Stimulated activated naive CD4-positive, alpha-beta T cell (primary cell): Measurements from ENCODE around the gene ITK.

Experiments used
- DNase-seq, 6 experiments: peaks; one replicate each; lab custom pipeline; 2025; lab: John Stamatoyannopoulos, UW

Gene ITK

GRCh38 chr5:157245886-157246285, 65.2 kb downstream of the ITK start:
- no peak for DNase-seq

GRCh38 chr5:157247267-157247666, 66.6 kb downstream of the ITK start:
- DNase-seq: no peak

- peak in 4 of 6 experiments; percentile 37 to 69 (median 64) for DNase-seq
These were observed 68.3 kb downstream of the ITK start for GRCh38 chr5:157248821-157249470.

GRCh38 chr5:157252711-157253465, 72.2 kb downstream of the ITK start:
- peak; percentile 29 to 86 (median 70) for DNase-seq

DNA sequence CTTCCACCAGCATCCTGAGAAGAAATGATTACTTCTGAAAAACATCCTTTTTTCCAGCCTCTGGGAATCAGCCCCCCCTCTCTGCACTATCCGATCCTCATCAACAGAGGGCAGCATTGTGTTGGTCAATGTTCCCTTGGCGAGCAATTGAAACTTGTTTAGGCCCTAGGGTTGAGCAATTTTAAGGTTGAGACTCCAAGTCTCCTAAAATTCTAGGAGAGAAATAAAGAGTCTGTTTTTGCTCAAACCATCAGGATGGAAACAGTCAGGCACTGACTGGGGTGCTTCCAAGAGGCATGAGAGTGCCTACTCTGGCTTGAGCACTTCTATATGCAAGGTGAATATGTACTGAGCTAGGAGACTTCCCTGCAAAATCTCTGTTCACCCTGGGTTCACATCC, 72.9 kb downstream of the ITK start:
- DNase-seq: peak in 1 of 6 experiments; percentile 32

DNA sequence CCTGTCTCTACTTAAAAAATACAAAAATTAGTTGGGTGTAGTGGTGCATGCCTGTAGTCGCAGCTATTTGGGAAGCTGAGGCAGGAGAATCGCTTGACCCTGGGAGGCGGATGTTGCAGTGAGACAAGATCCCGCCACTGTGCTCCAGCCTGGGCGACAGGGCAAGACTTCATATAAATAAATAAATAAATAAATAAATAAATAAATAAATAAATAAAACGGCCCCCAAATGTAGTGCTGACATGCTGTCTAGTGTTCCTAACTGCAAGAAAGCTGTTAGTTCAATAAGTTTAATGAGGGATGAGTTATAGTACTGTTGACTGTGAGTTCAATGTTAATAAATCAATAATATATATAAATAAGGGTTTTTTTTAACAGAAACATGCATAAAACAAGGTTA, 77.8 kb downstream of the ITK start:
- DNase-seq: no peak

- no peak for DNase-seq
These were observed 79.1 kb downstream of the ITK start for GRCh38 chr5:157259699-157260098.

DNA sequence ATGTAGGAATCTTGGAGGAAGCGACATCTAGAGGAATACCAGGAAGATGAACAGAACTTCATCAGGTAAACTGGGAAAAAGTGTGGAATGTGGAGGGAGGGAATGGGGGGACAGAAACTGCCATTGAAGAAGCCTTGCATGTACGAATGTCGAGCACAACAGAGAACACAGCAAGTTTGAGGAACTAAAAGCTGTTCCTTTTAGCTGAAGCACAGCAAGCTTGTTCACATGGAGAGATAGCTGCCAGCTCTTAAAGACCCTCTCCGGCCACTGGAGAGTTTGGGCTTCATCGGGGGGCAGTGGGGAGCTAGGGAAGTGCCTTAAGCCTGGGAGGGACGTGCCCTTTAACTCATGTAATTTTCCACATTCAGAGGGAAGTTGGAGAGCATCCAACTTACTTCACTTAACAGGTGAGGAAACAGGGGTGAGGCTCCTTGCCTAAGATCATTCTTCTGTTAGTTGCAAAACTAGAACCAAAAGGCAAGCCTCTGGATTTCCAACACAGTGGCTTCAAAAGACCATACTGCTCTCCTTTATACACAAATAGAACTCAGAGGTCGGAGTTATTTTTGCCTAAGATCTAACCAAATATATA, 83.0 kb downstream of the ITK start:
- no peak for DNase-seq

GRCh38 chr5:157265714-157266285, 85.2 kb downstream of the ITK start, which contains the start of gene CYFIP2:
Gene CYFIP2, plus strand, starts transcription at chr5:157266123. Its CDS starts 19,239 bp downstream, at chr5:157285362.
- DNase-seq: peak; percentile 78 to 88 (median 82)

GRCh38 chr5:157266286-157267007, 85.8 kb downstream of the ITK start:
- peak in 5 of 6 experiments; percentile 41 to 72 (median 59) for DNase-seq

DNA sequence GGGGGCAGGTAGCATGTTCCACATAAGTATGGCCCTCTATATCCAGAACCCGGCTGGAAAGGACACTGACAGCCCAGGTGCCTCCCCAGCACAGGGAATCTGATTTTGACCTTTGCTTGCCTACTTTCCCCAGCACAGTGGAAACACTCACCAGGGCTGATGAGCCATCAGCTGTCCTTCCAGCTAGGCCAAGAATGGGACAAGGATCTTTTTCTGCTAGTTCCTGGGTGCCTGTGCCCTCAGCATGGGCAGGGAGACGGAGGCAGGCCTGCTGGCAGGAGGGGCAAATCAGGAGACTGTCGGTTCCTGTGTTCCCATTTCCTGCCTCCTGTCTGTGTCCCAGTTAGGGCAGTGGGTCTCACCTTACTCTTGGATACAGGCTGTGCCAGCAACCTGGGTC, 86.4 kb downstream of the ITK start:
- DNase-seq: no peak

DNA sequence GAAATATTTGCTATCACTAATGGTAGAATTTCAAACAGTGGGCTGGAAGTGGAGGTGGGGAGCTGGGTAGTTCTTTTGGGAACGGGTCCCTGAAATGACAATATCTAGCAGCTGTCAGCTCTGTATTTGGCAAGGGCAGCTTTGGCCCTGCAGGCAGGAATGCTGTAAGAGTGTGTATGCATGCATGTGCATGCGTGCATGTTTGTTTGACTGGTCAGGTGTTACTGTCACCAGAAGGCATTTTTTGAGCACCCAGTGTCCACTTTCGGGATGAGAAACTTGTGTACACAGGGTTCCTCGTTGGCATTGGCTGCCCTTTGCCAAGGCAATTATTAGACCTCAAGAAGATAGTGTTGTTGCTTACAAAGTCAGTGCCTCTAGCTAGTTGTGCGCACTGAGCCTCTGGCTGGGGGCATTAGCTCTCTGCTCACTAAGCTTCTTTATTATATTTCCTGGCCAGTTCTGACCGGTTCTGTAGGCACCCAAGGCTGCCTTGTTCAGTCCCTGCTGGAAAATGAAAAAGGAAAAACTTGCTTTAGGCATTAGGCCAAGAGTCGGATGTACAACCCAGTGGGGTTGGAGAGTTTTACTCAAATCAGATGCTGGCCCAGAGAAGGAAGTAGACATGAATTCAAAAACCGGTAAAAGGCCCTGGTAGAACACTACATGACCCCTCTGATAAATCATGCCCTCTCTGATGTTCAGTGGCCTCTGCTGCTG, 87.3 kb downstream of the ITK start:
- DNase-seq: no peak

DNA sequence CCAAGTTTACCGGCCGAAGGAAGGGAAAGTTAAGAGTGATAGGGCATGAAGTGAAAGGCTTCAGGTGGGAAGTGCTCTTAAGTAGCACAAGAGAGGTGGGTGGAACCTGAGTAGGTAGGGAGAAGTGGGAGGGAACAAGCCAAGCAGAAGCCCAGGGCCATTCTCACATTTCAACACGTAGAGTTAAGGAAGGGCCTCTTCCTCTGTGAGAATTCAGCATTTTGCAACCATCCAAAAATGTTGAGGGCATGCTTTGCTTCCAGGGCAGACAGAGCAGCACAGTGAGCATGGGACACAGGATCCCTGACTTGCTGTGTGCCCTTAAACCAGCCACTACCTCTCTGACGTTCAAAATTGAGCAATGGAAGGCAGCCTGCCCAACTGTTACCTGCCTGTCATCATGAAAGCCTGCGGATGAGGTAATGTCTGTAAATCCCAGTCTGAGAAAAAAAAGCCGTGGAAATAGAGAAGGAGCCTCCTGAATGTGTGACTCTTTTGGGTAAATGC, 88.6 kb downstream of the ITK start:
- DNase-seq: no peak

GRCh38 chr5:157269761-157270272, 89.2 kb downstream of the ITK start:
- DNase-seq: no peak

DNA sequence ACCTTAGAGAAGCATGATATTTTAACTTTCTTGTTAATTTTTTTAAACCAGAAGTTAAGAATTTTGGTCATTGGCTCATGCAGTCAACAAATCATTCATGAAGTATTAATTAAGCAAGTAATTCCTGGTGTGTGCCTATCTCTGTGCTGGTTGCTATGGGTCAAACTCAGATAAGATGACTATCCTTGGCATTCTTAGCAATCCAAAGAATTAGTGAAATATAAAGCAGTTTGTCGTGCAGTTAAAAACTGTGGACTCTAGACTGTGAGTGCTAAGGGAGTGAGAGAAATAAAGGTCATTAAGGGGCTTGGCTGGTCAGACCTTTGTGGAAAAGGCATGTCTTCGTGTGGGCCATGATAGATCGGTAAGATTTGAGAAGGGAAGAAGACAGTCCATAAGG, 90.1 kb downstream of the ITK start:
- DNase-seq: no peak

- DNase-seq: peak; percentile 71 to 94 (median 86)
These were observed 91.2 kb downstream of the ITK start for GRCh38 chr5:157271740-157272271.

GRCh38 chr5:157273131-157273556, 92.5 kb downstream of the ITK start:
- DNase-seq: no peak

GRCh38 chr5:157275403-157275802, 94.8 kb downstream of the ITK start:
- no peak for DNase-seq

GRCh38 chr5:157278319-157279037, 97.8 kb downstream of the ITK start:
- no peak for DNase-seq
